HG03025 (cell line): Measurements from ENCODE around the gene NRAP.

Experiments used
- ATAC-seq: cut with Tn5 transposase; IDR thresholded peaks from one replicate; pipeline ENCODE4 v1.9.1; 2021; ENCODE audit warnings: mild to moderate bottlenecking, moderate library complexity; ENCODE audit not compliant: unreplicated experiment, low FRiP score

Gene NRAP

GRCh38 chr10:113663908-113664307 is at the start of gene NRAP:
NRAP (minus strand) TSS chr10:113664041; CDS start chr10:113663882, 159 bp downstream.
- ATAC-seq = no peak

- ATAC-seq = no peak
These were observed 49.8 kb upstream of the NRAP start for GRCh38 chr10:113713640-113713982.

- no peak for ATAC-seq
These were observed 49.2 kb upstream of the NRAP start for GRCh38 chr10:113712755-113713639.

DNA sequence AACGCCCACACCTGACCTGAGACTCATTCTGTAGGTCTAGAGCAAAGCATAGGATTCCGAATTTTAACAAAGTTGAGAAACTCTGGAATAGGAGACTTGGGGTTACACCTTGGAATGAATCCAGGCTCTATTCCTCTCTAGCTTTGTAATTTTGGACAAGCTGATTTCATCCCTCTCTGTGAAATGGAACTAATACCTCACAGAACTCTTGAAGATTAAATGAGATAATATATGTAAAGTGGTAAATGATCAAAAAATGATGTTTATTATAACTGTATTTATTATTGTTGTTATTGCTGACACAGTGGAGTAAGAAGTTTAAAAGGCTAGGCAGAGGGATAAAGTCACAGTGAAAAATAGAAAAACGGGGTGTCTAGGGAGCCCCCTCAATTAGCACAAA is 48.2 kb upstream of the NRAP start:
- ATAC-seq = no peak

- ATAC-seq = no peak
These were observed 47.3 kb upstream of the NRAP start for GRCh38 chr10:113711142-113711541.

- no peak for ATAC-seq
These were observed 45.5 kb upstream of the NRAP start for GRCh38 chr10:113709221-113709838.

DNA sequence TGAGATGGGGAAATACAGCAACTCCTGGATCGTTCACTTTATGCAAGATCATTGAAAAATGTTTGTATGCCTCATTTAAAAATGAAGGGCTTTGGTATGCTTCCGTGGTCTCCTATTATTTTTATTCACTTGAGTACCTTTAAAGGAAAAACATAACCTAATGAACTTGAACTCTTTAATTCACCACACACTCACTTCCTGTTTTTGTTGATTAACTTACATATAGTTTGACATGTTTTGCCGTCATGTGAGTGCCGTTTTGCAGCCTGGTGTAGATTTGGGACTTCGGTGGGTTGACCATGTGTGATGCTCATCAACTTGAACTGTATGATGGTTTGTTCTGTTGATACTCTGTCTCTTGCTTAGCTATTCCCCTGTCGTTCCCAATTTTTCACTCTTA is 44.8 kb upstream of the NRAP start:
- no peak for ATAC-seq

DNA sequence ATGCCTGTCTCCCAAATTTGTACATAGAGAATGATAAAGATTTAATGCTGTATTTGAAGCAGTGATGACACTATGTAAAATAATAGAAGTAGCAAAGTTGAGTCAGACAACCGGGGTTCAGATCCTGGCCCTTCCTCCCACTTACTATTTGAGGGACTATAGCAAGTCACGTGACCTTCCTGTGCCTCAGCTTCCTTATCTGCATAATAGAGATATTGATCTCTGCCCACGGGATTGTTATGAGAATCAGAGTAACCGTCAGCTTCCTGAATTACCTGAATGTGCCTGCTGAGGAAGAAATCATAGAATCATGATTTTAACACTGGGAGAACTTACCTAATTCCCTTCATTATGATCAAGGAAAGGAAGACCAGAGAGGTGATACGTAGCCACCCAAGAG is 42.8 kb upstream of the NRAP start:
- ATAC-seq = no peak

DNA sequence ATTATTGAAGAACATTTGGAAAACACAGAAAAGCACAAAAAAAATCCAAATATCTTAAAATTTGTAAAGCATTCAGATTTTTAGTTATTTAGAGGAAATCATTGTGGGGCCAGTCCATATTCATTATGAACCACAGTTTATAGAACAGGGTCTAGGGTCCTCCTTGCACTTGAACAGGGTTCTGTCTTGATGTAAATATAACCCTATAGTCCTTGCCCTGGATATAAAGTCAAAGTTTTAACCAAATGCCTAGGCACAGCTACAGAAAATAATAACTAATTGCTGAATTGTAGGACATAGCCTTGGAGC is 41.5 kb upstream of the NRAP start:
- ATAC-seq = no peak

GRCh38 chr10:113704637-113705343 is 40.9 kb upstream of the NRAP start:
- ATAC-seq = no peak

DNA sequence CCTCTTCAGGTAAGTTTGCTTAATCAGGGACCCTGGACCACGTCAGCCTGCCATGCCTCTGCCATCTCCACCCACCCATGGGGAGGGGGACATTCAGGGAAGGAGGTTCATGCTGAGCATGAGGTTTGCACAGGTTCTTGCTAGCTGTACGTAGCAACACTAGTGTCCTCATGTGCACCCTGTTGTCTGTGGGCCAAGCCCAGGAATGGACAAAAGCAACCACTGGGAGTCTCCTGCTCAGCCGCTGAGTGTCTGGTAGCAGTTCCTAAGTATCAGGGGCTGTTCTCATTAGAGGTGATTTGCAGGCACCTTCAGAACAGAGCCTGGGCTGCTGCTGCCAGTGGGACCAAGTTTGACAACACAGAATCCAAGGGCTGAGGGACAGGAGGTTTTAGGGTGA is 33.8 kb upstream of the NRAP start:
- ATAC-seq = no peak

DNA sequence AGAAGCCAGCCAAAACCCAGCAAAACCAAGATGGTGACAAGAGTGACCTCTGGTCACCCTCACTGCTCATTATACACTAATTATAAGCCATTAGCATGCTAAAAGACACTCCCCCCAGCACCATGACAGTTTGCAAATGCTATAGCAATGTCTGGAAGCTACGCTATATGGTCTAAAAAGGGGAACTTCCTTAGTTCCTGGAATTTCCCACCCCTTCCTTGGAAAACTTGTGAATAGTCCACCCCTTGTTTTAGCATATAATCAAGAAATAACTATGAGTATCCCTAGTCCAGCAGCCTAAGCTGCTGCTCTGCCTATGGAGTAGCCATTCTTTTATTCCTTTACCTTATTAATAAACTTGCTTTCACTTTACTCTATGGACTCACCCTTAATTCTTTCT is 31.9 kb upstream of the NRAP start:
- ATAC-seq = no peak

GRCh38 chr10:113693348-113693747 is 29.5 kb upstream of the NRAP start:
- no peak for ATAC-seq

DNA sequence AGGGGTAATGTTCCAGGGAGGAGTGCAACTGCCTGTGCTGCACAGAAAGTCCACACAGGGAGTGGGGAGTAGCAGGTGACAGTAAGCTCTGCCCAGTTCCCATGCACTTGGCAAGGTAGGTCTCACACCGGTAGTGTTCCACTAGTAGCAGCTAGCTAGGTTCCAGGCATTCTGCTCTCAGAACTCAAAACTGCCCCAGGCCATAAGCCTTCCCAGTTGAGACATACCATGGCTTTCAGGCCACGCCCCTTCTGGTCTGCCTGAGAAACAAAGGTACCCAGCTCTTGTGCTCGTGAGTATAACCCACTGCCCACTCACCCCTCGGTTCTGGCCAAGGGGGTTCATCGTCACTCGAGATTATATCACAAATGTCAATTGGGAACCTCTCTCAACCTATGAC is 28.4 kb upstream of the NRAP start:
- no peak for ATAC-seq

DNA sequence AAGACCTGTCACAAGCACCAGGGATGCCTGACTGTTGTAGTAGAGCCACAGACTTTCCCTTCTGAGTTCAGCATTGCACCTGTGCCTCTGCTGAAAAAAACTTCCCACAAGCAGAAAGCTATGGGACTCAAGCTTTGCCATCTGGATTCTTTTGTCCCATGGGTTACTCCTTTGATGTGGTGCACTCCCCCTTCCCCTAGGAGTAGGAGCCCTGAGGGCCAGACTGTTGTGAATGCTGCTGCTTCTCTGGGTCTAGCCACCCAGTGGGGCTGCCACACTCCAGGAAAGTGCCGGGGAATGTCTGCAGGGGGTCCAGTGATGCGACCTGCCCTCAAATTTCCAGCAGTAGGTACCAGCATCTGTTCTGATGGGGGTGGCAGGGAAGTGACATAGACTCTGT is 27.5 kb upstream of the NRAP start:
- no peak for ATAC-seq

DNA sequence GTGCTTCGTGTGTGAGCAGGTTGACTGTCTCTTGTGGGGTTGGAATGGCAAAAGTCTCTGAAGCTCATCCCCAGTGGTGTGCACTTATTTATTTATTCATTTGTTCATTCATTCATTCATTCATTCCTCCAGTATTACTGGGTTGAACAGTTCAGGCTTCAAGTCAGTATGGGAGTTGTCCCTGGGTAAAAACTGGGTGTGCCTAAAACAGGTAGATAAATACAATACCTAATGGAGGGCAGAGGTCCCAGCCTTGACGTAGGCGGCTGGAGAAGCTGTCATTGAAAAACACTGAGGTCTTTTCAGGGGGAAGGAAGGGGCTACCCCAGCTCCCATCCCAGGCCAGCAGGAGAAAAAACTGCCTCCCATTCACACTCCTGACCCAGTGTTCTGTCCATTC is 26.9 kb upstream of the NRAP start:
- no peak for ATAC-seq

DNA sequence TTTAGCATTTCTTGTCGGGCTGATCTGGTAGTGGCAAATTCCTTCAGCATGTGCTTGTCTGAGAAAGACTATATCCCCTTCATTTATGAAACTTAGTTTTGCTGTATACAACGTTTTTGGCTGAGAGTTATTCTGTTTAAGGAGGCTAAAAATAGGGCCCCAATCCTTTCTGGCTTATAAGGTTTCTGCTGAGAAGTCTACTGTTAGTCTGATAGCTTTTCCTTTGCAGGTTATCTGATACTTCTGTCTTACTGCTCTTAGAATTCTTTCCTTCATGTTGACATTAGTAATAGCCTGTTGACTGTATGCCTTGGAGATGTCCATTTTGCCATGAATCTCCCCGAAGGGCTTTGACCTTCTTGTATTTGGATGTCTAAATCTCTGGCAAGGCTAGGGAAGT is 25.7 kb upstream of the NRAP start:
- no peak for ATAC-seq

GRCh38 chr10:113689057-113689456 is 25.2 kb upstream of the NRAP start:
- ATAC-seq = no peak

DNA sequence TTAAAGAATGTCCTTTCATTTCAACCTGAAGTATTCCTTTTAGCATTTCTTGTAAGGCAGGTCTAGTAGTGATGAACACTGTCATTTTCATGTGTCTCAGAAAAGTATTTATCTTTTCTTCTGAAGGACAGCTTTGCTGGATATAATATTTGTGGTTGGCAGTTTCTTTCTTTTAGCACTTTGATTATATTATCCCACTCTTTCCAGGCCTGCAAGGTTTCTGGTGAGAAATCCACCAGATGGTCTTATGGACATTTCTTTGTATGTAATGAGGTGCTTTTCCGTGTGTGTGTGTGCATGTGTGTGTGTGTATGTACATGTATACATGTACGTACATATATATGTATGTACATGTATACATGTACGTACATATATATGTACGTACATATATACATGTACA is 23.2 kb upstream of the NRAP start:
- ATAC-seq = no peak

DNA sequence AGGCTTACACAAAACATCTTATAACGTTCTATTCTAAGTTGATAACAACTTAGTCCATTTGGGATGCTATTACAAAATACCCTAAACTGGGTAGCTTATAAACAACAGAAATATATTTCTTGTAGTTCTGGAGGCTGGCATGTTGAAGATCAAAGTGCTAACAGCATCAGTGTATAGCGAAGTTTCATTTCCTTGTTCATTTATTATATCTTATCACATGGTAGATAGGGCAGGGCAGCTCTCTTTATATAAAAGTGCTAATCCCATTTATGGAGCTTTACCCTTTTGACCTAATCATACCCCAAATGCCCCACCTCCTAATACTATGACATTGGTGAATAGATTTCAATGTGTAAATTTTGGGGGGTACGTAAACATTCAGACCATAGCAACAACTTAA is 22.2 kb upstream of the NRAP start:
- ATAC-seq = no peak

DNA sequence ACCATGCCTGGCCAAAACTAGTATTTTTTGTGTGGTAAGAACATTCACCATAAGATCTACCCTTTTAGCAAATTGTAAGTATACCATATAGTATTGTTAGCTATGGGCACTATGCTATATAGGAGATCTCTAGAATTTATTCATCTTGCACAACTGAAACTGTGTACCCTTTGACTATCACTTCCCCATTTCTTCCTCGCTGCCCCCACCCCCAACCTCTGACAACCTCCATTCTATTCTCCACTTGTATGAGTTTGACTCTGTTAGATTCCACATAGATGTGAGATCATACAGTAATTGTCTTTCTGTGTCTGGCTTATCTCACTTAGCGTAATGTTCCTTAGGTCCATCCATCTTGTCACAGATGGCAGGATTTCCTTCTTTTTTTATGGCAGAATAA is 19.5 kb upstream of the NRAP start:
- no peak for ATAC-seq
